ENCODE measurements around the gene ACTN4.

The ACTN4 gene

GRCh38 chr19:38719761-38720558, 72.5 kb downstream of the ACTN4 start:
- Histone ChIP-seq H2AFZ (ENCODE audit: low read length) (no peak overlapping the region), H3K9me3 (ENCODE audit: insufficient read depth, low read depth, low read length) (no peaks in the 10 kb centered on the region), H3F3A (ENCODE audit: low read depth) (no peaks in the 10 kb centered on the region), H3K4me1 (ENCODE audit: insufficient read depth, low read length, poor library complexity, severe bottlenecking) (no peaks in the 10 kb centered on the region), H3K9me2 (replicated peaks; ENCODE audit: low read depth, low read length) (no peaks in the 10 kb centered on the region), H3K27me3 (ENCODE audit: insufficient read depth, low read length, poor library complexity, severe bottlenecking) (no peaks in the 10 kb centered on the region), H3K9ac (ENCODE audit: low read depth, low read length, poor library complexity, severe bottlenecking) (no peak overlapping the region), H4K20me1 (ENCODE audit: insufficient read depth, low read length, poor library complexity, severe bottlenecking) (no peaks in the 10 kb centered on the region), H3K4me2 (ENCODE audit: low read depth, low read length, poor library complexity, severe bottlenecking) (no peak overlapping the region), H3K79me2 (ENCODE audit: insufficient read depth, low read length) (no peaks in the 10 kb centered on the region), H3K4me3 (ENCODE audit: low read length, poor library complexity, severe bottlenecking) (no peak overlapping the region), H3K36me3 (ENCODE audit: insufficient read depth, low read length) (peaks cover 88% of the 10 kb centered on the region; the same call in 1 of the 2 replicates)
- TF ChIP-seq EZH2phosphoT487 (IDR thresholded peaks at IDR 0.05; ENCODE audit: borderline replicate concordance) (no peak), CTCF (conservative IDR thresholded peaks at IDR 0.05; ENCODE audit: low read length) (no peak)

GRCh38 chr19:38720559-38721236, 73.2 kb downstream of the ACTN4 start:
- Histone ChIP-seq H3K79me2 (ENCODE audit: insufficient read depth, low read length) (no peaks in the 10 kb centered on the region), H3K4me2 (ENCODE audit: low read depth, low read length, poor library complexity, severe bottlenecking) (no peak overlapping the region), H3K9me3 (ENCODE audit: insufficient read depth, low read depth, low read length) (no peaks in the 10 kb centered on the region), H2AFZ (ENCODE audit: low read length) (no peak overlapping the region), H3K4me1 (ENCODE audit: insufficient read depth, low read length, poor library complexity, severe bottlenecking) (no peaks in the 10 kb centered on the region), H3K36me3 (ENCODE audit: insufficient read depth, low read length) (peaks cover 92% of the 10 kb centered on the region; the same call in 1 of the 2 replicates), H3K4me3 (ENCODE audit: low read length, poor library complexity, severe bottlenecking) (no peak overlapping the region), H3K9ac (ENCODE audit: low read depth, low read length, poor library complexity, severe bottlenecking) (no peak overlapping the region), H4K20me1 (ENCODE audit: insufficient read depth, low read length, poor library complexity, severe bottlenecking) (no peaks in the 10 kb centered on the region), H3K9me2 (replicated peaks; ENCODE audit: low read depth, low read length) (no peaks in the 10 kb centered on the region), H3K27me3 (ENCODE audit: insufficient read depth, low read length, poor library complexity, severe bottlenecking) (no peaks in the 10 kb centered on the region), H3F3A (ENCODE audit: low read depth) (no peaks in the 10 kb centered on the region)
- TF ChIP-seq CTCF (conservative IDR thresholded peaks at IDR 0.05; ENCODE audit: low read length): no peak
- no peak for TF ChIP-seq EZH2phosphoT487 (IDR thresholded peaks at IDR 0.05; ENCODE audit: borderline replicate concordance)

- no peak overlapping the region for H3K9ac ChIP-seq (ENCODE audit: low read depth, low read length, poor library complexity, severe bottlenecking)
Measured at GRCh38 chr19:38721496-38721895, 74.0 kb downstream of the ACTN4 start.

More at GRCh38 chr19:38721496-38721895, 74.0 kb downstream of the ACTN4 start:
- H3K9me2 ChIP-seq (replicated peaks; ENCODE audit: low read depth, low read length): no peaks in the 10 kb centered on the region
- no peak overlapping the region for H3K4me3 ChIP-seq (ENCODE audit: low read length, poor library complexity, severe bottlenecking)
- no peaks in the 10 kb centered on the region for H3F3A ChIP-seq (ENCODE audit: low read depth)
- no peaks in the 10 kb centered on the region for H3K4me1 ChIP-seq (ENCODE audit: insufficient read depth, low read length, poor library complexity, severe bottlenecking)
- H3K79me2 ChIP-seq (ENCODE audit: insufficient read depth, low read length): no peaks in the 10 kb centered on the region
- no peak overlapping the region for H2AFZ ChIP-seq (ENCODE audit: low read length)
- H3K36me3 ChIP-seq (ENCODE audit: insufficient read depth, low read length): peaks cover 96% of the 10 kb centered on the region; the same call in 1 of the 2 replicates
- no peaks in the 10 kb centered on the region for H3K9me3 ChIP-seq (ENCODE audit: insufficient read depth, low read depth, low read length)
- H3K4me2 ChIP-seq (ENCODE audit: low read depth, low read length, poor library complexity, severe bottlenecking): no peak overlapping the region
- no peaks in the 10 kb centered on the region for H3K27me3 ChIP-seq (ENCODE audit: insufficient read depth, low read length, poor library complexity, severe bottlenecking)
- TF ChIP-seq EZH2phosphoT487 (IDR thresholded peaks at IDR 0.05; ENCODE audit: borderline replicate concordance) (no peak), CTCF (conservative IDR thresholded peaks at IDR 0.05; ENCODE audit: low read length) (no peak)
- H4K20me1 ChIP-seq (ENCODE audit: insufficient read depth, low read length, poor library complexity, severe bottlenecking): no peaks in the 10 kb centered on the region
